GM18508 (cell line): Measurements from ENCODE around the gene BCL2L1.
"Not testable (repeated sequence)": the region's sequence is repeated elsewhere in the genome, so short reads cannot be mapped to it uniquely, and the experiment has no call there.

Experiments
- ATAC-seq: cut with Tn5 transposase; IDR thresholded peaks from one replicate; pipeline ENCODE4 v1.9.1; 2021; ENCODE audit warnings: moderate number of reproducible peaks; ENCODE audit not compliant: insufficient read depth, unreplicated experiment

BCL2L1 gene

GRCh38 chr20:31663838-31664695 lies 58.6 kb downstream of the BCL2L1 start:
- no peak for ATAC-seq

GRCh38 chr20:31663524-31663837 lies 59.2 kb downstream of the BCL2L1 start:
- ATAC-seq: no peak

- no peak for ATAC-seq
Observed at GRCh38 chr20:31662372-31662854, 60.3 kb downstream of the BCL2L1 start.

- no peak for ATAC-seq
Observed at GRCh38 chr20:31661625-31662371, 60.9 kb downstream of the BCL2L1 start.

GRCh38 chr20:31654534-31654933 lies 68.1 kb downstream of the BCL2L1 start:
- no peak for ATAC-seq

- no peak for ATAC-seq
Observed at GRCh38 chr20:31653561-31653960, 69.1 kb downstream of the BCL2L1 start.

- ATAC-seq: no peak
Observed at GRCh38 chr20:31652917-31653396, 69.7 kb downstream of the BCL2L1 start.

- not testable (repeated sequence) for ATAC-seq
Observed at GRCh38 chr20:31648104-31648503, 74.6 kb downstream of the BCL2L1 start.

- ATAC-seq: no peak
Observed at GRCh38 chr20:31644701-31645100, 78.0 kb downstream of the BCL2L1 start.

GRCh38 chr20:31643522-31643921 lies 79.1 kb downstream of the BCL2L1 start:
- no peak for ATAC-seq

GRCh38 chr20:31642837-31643236 lies 79.8 kb downstream of the BCL2L1 start:
- no peak for ATAC-seq

GRCh38 chr20:31641391-31641790 lies 81.3 kb downstream of the BCL2L1 start:
- no peak for ATAC-seq

GRCh38 chr20:31640259-31640658 lies 82.4 kb downstream of the BCL2L1 start:
- ATAC-seq: no peak

GRCh38 chr20:31638816-31639215 lies 83.9 kb downstream of the BCL2L1 start:
- ATAC-seq: no peak

GRCh38 chr20:31638317-31638716 lies 84.4 kb downstream of the BCL2L1 start:
- no peak for ATAC-seq

- no peak for ATAC-seq
Observed at GRCh38 chr20:31637660-31638059, 85.0 kb downstream of the BCL2L1 start, which contains the start of gene COX4I2. COX4I2 (plus strand) TSS chr20:31637912; CDS start chr20:31639018, 1,106 bp downstream.

GRCh38 chr20:31633339-31633914 lies 89.2 kb downstream of the BCL2L1 start:
- no peak for ATAC-seq

- no peak for ATAC-seq
Observed at GRCh38 chr20:31632548-31633338, 89.9 kb downstream of the BCL2L1 start.

- ATAC-seq: no peak
Observed at GRCh38 chr20:31630187-31630790, 92.4 kb downstream of the BCL2L1 start.

- ATAC-seq: not testable (repeated sequence)
Observed at GRCh38 chr20:31628057-31628456, 94.6 kb downstream of the BCL2L1 start.
